Measurements from ENCODE around the gene JAM2. TPM values are rescaled to one million over a fixed set of nuclear protein-coding genes. Genes with fewer than 3 reads are reported as not detected.

JAM2 gene
- polyA plus RNA-seq, 2 of the 4 experiments (the other 2 are of a cell fraction) = 0.01 TPM

GRCh38 chr21:25750085-25750484, 111.0 kb downstream of the JAM2 start:
- DNase-seq (ENCODE audit: low read depth in 1 of 2, low spot score in 1 of 2) (no peak), FAIRE-seq (no peak), ATAC-seq (no peak)
- no peak overlapping the region for H3K27ac ChIP-seq
- no peak for TF ChIP-seq ZNF302 (CRISPR knock-in tag; IDR thresholded peaks at IDR 0.05)
- TF ChIP-seq HMGXB4 (CRISPR knock-in tag; IDR thresholded peaks at IDR 0.05; ENCODE audit: borderline replicate concordance) = no peak
- no peak for TF ChIP-seq RNF2 (IDR thresholded peaks at IDR 0.05; ENCODE audit: borderline replicate concordance, low read depth)
- no peak for TF ChIP-seq NPAS2 (CRISPR knock-in tag; IDR thresholded peaks at IDR 0.05; ENCODE audit: borderline replicate concordance)
- TF ChIP-seq JUN (IDR thresholded peaks at IDR 0.05) = no peak
- no peak for TF ChIP-seq NR3C1 (IDR thresholded peaks at IDR 0.05)
- no peak for TF ChIP-seq RCOR1 (IDR thresholded peaks at IDR 0.05; ENCODE audit: low read depth, low read length)
- TF ChIP-seq HOXA7 (CRISPR knock-in tag; IDR thresholded peaks at IDR 0.05) = no peak
- no peak for TF ChIP-seq ATOH8 (CRISPR knock-in tag; IDR thresholded peaks at IDR 0.05; ENCODE audit: low read depth)
- no peak for TF ChIP-seq HEYL (CRISPR knock-in tag; IDR thresholded peaks at IDR 0.05)
- no peak for TF ChIP-seq KDM1A (IDR thresholded peaks at IDR 0.05; ENCODE audit: low read depth)
- no peak for TF ChIP-seq MYC (IDR thresholded peaks at IDR 0.05; ENCODE audit: borderline replicate concordance, low read length)
- no peak for TF ChIP-seq POLR2AphosphoS2 (conservative IDR thresholded peaks at IDR 0.05; ENCODE audit: low read length)
- H3K4me3 ChIP-seq = no peak overlapping the region
- ChIA-PET POLR2A (no interaction called here), CTCF (no interaction called here)
- H3K9me3 ChIP-seq = no peaks in the 10 kb centered on the region
- no peak overlapping the region for H3K4me2 ChIP-seq
- no peaks in the 10 kb centered on the region for H3K4me1 ChIP-seq
- 91% methylated on average over 6 of the region's 6 CpGs for WGBS (ENCODE audit: missing lambda C conversion rate)

- CTCF ChIA-PET = interaction anchor here (0.6 to 0.8 kb wide), 2 partner anchors 23 to 144 kb away, joined by 4 to 5 read pairs; no protein-coding TSS in a partner anchor
- Histone ChIP-seq H3K9me3 (no peaks in the 10 kb centered on the region), H3K4me3 (no peak overlapping the region), H3K4me1 (no peaks in the 10 kb centered on the region), H3K4me2 (no peak overlapping the region), H3K27ac (no peak overlapping the region)
- no peak for TF ChIP-seq MYC (IDR thresholded peaks at IDR 0.05; ENCODE audit: borderline replicate concordance, low read length)
- TF ChIP-seq GATA3 (IDR thresholded peaks at IDR 0.05; ENCODE audit: borderline replicate concordance) = no peak
- no peak for TF ChIP-seq RFX5 (IDR thresholded peaks at IDR 0.05)
- TF ChIP-seq RCOR1 (IDR thresholded peaks at IDR 0.05; ENCODE audit: low read depth, low read length) = no peak
- no peak for TF ChIP-seq SREBF2 (IDR thresholded peaks at IDR 0.05)
- no peak for TF ChIP-seq NPAS2 (CRISPR knock-in tag; IDR thresholded peaks at IDR 0.05; ENCODE audit: borderline replicate concordance)
- TF ChIP-seq JUN (IDR thresholded peaks at IDR 0.05) = no peak
- no peak for TF ChIP-seq EP300 (IDR thresholded peaks at IDR 0.05)
- TF ChIP-seq E2F6 (IDR thresholded peaks at IDR 0.05; ENCODE audit: borderline replicate concordance, low read depth) = no peak
- no peak for TF ChIP-seq TFCP2L1 (CRISPR knock-in tag; IDR thresholded peaks at IDR 0.05)
- TF ChIP-seq NR3C1 (IDR thresholded peaks at IDR 0.05) = no peak
- ATAC-seq = no peak
- POLR2A ChIA-PET = no interaction called here
- WGBS (ENCODE audit: missing lambda C conversion rate) = 97% methylated on average over 1 of the region's 1 CpG
- no peak for DNase-seq (ENCODE audit: low read depth in 1 of 2, low spot score in 1 of 2)
- no peak for FAIRE-seq
Measured at GRCh38 chr21:25752416-25752815, 113.4 kb downstream of the JAM2 start.

- H3K4me1 ChIP-seq = no peaks in the 10 kb centered on the region
Measured at GRCh38 chr21:25756190-25756932, 117.3 kb downstream of the JAM2 start.

More at GRCh38 chr21:25756190-25756932, 117.3 kb downstream of the JAM2 start:
- Histone ChIP-seq H3K9me3 (no peaks in the 10 kb centered on the region), H3K4me3 (no peak overlapping the region), H3K27ac (no peak overlapping the region), H3K4me2 (no peak overlapping the region)
- CTCF ChIA-PET = no interaction called here
- TF ChIP-seq PBX3 (IDR thresholded peaks at IDR 0.05) = no peak
- WGBS (ENCODE audit: missing lambda C conversion rate) = 68% methylated on average over 6 of the region's 6 CpGs
- POLR2A ChIA-PET = no interaction called here
- ATAC-seq (no peak), FAIRE-seq (no peak), DNase-seq (ENCODE audit: low read depth in 1 of 2, low spot score in 1 of 2) (no peak)
